Fibroblast of the aortic adventitia (primary cell): ENCODE data around the gene PRKAR1B. TPM values are rescaled to one million over a fixed set of nuclear protein-coding genes. Genes with fewer than 3 reads are reported as not detected.
A peak's percentile ranks its signal among the peaks of the same experiment; 100 is the strongest.

Experiments
- DNase-seq: peaks from one replicate; pipeline ENCODE4 v3.0.0-alpha.2; 2010; ENCODE audit warnings: low read depth
- H3K4me3 ChIP-seq: 2 replicates; pipeline ENCODE4 v1.5.1; 2011; ENCODE audit warnings: low read depth, mild to moderate bottlenecking, control low read depth, low read length, moderate library complexity
- total RNA-seq: library from RNA; depleted of rRNA; stranded (reverse); fragments of >200 nt; gene quantifications from 2 replicates; pipeline ENCODE4 v1.2.3, GENCODE V29; 2012; ENCODE audit warnings: low replicate concordance
- TF ChIP-seq, protein P1 (sequence below): IDR thresholded peaks from 2 replicates; pipeline ENCODE4 v1.5.1; 2011; ENCODE audit warnings: mild to moderate bottlenecking, low read length, control low read depth, inconsistent platforms; ENCODE audit not compliant: insufficient read depth

PRKAR1B gene
- total RNA-seq, 1 donor = 7.0 TPM

DNA sequence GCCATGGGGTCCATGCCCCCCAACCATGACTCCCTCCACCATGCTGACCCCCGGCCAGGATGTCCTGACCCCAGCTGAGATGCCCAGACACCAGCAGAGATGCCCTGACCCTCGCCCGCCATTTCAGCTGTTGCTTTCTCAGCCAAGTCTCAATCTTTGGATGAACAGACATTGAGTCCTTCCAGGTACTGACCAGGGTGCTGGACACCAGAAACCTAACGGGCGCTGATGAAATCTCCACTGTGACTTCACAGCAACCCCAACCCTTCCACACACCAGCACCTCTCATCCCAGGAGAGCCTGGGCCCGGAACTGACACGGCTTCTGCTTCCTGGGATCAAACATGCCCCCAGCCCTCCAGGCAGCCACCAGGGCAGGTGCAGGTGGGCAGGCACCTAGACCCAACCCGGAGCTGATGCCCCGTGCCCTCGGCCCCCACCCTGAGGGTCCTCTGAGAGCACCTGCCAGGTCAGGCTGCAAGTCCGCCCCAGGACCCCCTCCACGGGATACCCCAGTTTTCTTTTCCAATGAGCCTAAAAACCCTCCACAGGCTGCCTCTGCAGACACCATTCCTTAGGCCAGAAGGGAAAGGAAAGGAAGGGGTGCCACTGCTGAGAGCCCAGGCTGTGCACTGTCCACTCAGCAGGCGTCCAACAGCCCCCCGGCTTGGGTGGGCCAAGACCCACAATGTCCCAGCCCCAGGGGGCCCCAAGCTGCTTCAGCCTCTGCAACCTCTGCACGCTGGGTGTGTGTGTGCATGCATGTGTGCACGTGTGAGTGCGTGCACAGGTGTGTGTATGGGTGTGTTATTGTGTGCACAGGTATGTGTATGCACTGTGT, 164.1 kb downstream of the PRKAR1B start:
- no peak for DNase-seq
- H3K4me3 ChIP-seq = no peak overlapping the region
- TF ChIP-seq, protein P1, sequence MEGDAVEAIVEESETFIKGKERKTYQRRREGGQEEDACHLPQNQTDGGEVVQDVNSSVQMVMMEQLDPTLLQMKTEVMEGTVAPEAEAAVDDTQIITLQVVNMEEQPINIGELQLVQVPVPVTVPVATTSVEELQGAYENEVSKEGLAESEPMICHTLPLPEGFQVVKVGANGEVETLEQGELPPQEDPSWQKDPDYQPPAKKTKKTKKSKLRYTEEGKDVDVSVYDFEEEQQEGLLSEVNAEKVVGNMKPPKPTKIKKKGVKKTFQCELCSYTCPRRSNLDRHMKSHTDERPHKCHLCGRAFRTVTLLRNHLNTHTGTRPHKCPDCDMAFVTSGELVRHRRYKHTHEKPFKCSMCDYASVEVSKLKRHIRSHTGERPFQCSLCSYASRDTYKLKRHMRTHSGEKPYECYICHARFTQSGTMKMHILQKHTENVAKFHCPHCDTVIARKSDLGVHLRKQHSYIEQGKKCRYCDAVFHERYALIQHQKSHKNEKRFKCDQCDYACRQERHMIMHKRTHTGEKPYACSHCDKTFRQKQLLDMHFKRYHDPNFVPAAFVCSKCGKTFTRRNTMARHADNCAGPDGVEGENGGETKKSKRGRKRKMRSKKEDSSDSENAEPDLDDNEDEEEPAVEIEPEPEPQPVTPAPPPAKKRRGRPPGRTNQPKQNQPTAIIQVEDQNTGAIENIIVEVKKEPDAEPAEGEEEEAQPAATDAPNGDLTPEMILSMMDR = no peak

DNA sequence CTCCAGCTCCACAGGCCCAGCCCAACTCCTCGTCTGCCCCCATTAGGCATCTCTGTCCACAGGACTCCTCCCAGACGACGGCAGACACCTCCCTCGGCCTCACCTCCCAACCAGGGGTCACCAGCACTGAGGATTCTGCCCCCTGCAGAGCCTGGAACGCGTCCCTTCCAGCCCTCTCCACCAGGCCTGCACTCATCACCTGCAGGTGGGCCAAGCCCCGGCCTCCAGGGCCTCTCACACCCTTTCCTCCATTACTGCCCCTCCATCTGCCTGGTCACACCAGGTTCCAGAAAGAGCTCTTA, 164.8 kb downstream of the PRKAR1B start:
- no peak for DNase-seq
- TF ChIP-seq, protein P1 = no peak
- H3K4me3 ChIP-seq = no peak overlapping the region

DNA sequence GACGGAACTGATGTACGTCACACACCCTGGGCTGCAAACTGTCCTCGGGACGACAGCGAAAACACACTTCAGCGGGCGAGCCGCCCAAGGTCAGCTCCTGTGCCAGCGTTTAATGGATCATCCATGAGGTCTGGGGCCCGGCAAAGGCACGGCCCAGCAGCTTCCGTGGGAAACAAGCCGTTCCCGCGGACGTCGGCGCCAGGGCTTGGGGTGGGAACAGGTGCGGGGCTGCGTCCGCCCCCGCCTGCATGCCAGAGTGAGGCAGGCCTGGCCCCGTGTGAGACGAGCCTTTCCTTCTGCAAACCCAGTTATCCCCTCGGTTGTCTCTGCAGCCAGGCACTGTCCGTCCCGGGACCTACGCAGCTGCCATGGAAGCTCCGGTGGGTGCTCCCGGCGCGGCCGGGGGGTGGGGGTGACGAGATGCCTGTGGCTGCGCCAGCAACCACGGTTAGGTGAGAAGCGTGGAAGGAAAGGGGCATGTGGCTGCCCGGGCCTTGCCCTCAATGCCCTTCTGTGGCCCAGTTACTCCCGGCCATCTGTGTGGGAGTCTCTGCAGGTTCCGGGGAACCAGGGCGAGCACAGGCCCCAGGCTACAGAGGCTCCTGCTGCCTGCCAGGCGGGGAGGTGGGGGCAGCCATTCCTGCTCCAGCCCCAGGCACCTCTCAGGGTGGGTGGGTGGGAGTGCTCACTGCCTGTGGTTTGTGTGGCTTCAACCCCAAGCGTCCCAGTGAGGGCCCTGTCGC, 165.3 kb downstream of the PRKAR1B start:
- DNase-seq = no peak
- no peak overlapping the region for H3K4me3 ChIP-seq
- TF ChIP-seq, protein P1 = no peak

DNA sequence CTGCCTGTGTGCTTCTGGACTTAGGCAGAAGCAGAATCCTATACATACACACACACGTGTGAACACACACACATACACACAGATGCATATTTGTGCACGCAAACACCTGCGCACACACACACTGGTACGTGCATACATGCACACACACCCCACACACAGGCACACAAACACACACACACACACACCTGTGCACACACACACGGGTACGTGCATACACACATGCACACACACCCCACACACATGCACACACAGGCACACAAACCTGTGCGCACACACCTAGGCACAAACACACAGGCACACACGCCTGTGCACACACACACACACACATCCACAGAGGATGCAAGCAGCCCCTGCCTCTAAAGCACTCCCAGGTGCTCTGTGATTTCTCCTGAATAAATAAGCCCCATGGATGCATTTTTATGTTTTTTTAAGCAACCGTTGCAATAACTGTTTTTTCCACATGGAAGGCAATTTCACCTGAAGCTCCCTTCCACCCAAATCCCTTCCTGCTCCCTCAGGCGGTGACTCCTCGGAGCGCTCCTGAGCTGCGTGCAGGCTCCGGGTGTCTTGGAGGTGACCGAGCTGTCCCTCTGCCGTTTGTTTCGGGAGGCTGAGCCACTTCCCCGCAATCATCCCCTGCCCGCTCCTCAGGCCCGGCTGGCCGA, 166.0 kb downstream of the PRKAR1B start:
- TF ChIP-seq, protein P1 = no peak
- DNase-seq = no peak
- no peak overlapping the region for H3K4me3 ChIP-seq

DNA sequence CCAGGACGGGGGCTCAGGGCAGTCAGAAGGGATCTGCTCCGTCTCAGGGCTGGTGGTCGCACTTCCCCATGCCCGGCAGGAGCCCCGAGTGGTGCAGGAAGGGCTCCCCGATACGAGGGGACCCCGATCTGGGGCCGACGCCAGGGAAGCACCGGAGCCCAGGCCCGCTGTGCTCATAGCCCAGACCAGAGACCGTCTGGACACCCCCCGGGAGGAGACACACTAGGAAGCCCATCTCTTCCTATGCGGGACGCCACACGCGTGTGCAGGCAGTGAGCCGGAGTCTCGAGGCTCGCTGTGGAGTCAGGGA, 167.7 kb downstream of the PRKAR1B start:
- H3K4me3 ChIP-seq = no peak overlapping the region
- DNase-seq = no peak
- TF ChIP-seq, protein P1 = no peak

DNA sequence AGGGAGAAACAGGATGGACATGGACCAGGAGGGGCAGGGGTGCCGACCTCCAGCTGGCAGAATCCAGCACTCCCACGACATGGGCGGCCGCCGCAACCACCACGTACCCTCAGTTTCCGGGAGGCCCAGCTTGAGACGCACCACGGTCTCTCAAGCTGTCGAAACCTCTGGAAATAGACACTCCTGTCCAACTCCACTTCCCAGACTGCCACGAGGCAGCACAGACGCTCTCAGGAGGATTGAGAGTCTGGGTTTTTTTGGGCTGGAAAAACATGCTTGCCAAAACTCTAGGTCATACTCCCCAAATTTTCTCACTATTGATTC, 169.6 kb downstream of the PRKAR1B start:
- peak; percentile 25 for DNase-seq
- TF ChIP-seq, protein P1 = no peak
- no peak overlapping the region for H3K4me3 ChIP-seq
